GM12892 (cell line): ENCODE data around the gene ETFA.
A peak's percentile ranks its signal among the peaks of the same experiment; 100 is the strongest.

Experiments
- DNase-seq: peaks from one replicate; pipeline ENCODE4 v3.0.0; 2011; ENCODE audit not compliant: insufficient read length
- FAIRE-seq: peaks from 2 replicates; lab custom pipeline; 2011; peaks lifted over from hg19 to GRCh38; lab: Jason Lieb, UNC
- POLR2A ChIP-seq: IDR thresholded peaks from 2 replicates; pipeline ENCODE4 v1.6.1; 2011; ENCODE audit warnings: low read depth, low read length, control low read depth
- POLR2AphosphoS5 ChIP-seq: IDR thresholded peaks from 2 replicates; pipeline ENCODE4 v1.6.1; 2011; ENCODE audit warnings: low read depth, low read length, control low read depth
- TAF1 ChIP-seq: IDR thresholded peaks from 2 replicates; pipeline ENCODE4 v1.6.1; 2011; ENCODE audit warnings: low read depth, mild to moderate bottlenecking, control low read depth, low read length, borderline replicate concordance

ETFA gene

GRCh38 chr15:76192715-76193114 is 118.6 kb downstream of the ETFA start:
- FAIRE-seq: no peak
- no peak for TF ChIP-seq TAF1
- TF ChIP-seq POLR2A: no peak
- no peak for TF ChIP-seq POLR2AphosphoS5
- no peak for DNase-seq

DNA sequence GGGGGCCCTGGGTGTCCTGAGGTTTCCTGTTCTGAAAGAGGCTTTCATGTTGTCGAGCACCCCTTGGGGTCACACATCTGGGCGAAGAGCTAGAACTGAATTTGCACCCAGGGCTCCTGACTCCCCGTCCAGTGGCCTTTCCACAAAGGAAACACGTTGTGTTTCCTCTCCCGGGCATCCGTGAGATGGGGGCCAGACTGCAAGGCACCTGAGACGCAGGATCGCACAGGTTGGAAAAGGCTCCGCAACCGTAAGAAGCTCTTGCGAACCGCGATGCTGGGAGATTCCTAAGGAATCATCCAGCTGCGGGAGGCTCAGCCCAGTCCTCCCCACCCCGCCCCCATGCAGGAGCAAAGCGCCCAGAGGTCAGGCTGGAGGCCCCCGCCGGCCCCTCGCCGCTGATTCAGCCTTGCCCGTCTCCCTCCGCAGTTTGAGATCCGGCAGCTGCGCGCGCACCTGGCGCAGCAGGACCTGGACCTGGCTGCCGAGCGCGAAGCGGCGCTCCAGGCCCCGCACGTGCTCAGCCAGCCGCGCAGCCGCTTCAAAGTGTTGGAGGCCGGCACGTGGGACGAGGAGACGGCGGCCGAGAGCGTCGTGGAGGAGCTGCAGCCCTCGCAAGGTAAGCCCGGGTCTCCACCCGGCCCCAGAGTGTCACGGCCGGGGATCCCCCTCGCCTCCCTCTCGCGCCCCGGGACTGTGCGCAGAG is 119.6 kb downstream of the ETFA start:
- FAIRE-seq (no peak), DNase-seq (no peak)
- TF ChIP-seq POLR2AphosphoS5 (no peak), TAF1 (no peak), POLR2A (no peak)

GRCh38 chr15:76190751-76191538 is 120.3 kb downstream of the ETFA start:
- FAIRE-seq: peak; percentile 88

DNA sequence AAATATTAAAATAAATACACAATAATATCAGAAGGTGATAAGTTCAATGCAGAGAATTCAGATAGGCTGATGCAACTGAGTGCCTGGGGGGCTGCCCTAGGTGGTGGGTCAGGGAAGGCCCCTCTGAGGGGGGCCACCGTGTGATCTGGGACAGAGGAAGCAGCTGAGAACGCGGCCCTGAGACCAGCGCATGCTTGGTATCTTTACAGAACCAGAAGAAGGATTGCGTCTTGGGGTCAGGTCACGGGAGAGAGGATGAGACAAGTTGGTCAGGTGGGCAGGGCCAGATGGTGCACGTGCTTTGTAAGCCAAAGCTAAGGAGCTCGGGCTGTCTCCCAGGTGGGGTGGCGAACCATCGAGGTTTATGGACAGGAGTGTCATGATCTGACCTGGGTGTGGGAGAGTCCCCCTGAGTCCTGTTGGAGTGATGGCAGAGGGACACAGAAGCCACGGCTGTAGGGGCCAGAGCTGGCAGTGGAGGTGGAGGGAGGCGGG is 121.2 kb downstream of the ETFA start:
- DNase-seq (no peak), FAIRE-seq (no peak)
- no peak for TF ChIP-seq POLR2A
- TF ChIP-seq TAF1: no peak
- TF ChIP-seq POLR2AphosphoS5: no peak

More at GRCh38 chr15:76190751-76191538, 120.3 kb downstream of the ETFA start:
- TF ChIP-seq POLR2AphosphoS5 (no peak), POLR2A (no peak), TAF1 (no peak)
- peak; percentile 95 for DNase-seq

- no peak for DNase-seq
- no peak for FAIRE-seq
Observed at GRCh38 chr15:76189106-76189505, 122.2 kb downstream of the ETFA start.

DNA sequence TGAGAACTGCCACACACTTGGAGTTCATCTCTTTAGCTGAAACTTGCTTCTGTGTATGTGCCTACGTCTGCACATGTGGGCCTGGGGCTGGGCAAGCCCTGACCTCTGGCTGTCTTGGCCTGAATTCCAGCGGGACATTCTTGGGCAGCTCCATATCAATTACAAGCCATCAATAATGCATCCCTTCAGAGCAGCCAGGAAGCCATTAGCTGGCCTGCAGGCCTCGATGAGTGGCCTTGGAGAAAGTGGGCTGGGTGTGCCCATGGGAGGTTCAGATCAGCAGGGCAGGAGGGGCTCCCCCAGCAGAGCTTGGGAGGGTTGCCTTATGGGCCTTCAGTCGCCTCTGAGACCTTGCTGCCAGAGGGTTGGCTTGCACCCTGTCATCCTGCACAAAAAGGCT is 124.1 kb downstream of the ETFA start:
- no peak for DNase-seq

More at GRCh38 chr15:76189106-76189505, 122.2 kb downstream of the ETFA start:
- TF ChIP-seq POLR2A (no peak), TAF1 (no peak), POLR2AphosphoS5 (no peak)

GRCh38 chr15:76185716-76186115 is 125.6 kb downstream of the ETFA start:
- peak; percentile 73 for FAIRE-seq
- no peak for TF ChIP-seq POLR2A
- TF ChIP-seq POLR2AphosphoS5: no peak
- TF ChIP-seq TAF1: no peak
- no peak for DNase-seq

More for the DNA sequence above, 124.1 kb downstream of the ETFA start:
- no peak for FAIRE-seq
- TF ChIP-seq POLR2AphosphoS5 (no peak), POLR2A (no peak), TAF1 (no peak)

- FAIRE-seq (no peak), DNase-seq (no peak)
- no peak for TF ChIP-seq POLR2A
- TF ChIP-seq TAF1: no peak
- no peak for TF ChIP-seq POLR2AphosphoS5
Observed at GRCh38 chr15:76184650-76185035, 126.6 kb downstream of the ETFA start.

DNA sequence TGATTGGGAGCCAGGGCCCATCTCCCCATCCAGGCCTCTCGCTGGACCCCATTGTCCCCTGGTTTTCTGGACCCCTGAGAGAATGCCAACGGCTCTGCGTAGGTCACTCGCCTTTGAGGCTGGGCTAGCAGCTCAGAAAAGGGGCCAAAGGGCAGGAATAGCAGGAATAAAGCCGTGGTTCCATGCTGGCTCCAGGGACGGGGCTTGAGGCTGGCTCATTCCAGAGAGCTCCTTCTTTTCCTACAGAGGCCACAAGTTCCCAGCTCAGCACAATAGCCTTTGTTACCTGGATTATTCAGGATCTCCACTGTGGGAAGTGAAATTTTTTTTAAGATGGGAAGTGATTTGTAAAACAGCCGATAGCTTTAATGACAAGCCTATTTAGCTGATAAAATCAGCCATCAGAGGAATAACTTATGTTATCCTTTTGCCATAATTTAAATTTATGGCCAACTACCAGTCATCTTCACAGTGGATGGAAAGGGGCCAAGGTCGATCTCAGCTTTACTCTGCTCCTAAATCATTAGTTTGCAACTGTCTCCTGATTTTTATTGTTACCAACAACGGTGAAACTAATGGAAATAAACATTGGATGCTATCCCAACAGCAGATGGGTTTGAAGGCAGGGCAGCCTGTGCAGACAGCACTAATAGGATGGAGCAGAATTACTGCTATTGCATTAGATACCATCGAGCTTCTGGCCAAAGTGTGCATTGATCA is 127.2 kb downstream of the ETFA start:
- FAIRE-seq: no peak
- TF ChIP-seq TAF1 (no peak), POLR2A (no peak), POLR2AphosphoS5 (no peak)

GRCh38 chr15:76181705-76182107 is 129.6 kb downstream of the ETFA start:
- TF ChIP-seq POLR2A (no peak), POLR2AphosphoS5 (no peak), TAF1 (no peak)
- peak; percentile 87 for FAIRE-seq
- peak; percentile 44 for DNase-seq

More for the DNA sequence above, 127.2 kb downstream of the ETFA start:
- DNase-seq: no peak

DNA sequence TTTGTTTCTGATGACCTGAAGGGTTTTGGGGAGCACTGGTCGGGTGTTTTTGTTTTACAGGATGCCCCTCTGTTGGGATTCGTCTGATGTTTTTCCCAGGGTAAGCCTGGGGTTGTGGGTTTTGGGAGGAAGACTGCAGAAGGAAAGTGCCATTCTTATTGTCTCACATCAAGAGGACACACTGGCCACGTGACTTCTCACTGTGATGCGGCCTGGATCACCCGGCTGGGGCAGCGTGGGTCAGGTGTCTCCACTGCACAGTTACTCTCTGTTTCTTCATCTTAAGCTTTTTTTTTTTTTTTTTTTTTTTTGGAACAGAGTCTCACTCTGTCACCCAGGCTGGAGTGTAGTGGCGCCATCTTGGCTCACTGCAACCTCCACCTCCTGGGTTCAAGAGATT is 130.9 kb downstream of the ETFA start:
- TF ChIP-seq POLR2AphosphoS5 (no peak), POLR2A (no peak), TAF1 (no peak)
- FAIRE-seq (no peak), DNase-seq (no peak)
